Spleen (tissue), 11 donors: ENCODE results near the gene SLC46A3. TPM values are rescaled to one million over a fixed set of nuclear protein-coding genes. Genes with fewer than 3 reads are reported as not detected.

Source experiments
- DNase-seq: peaks from one replicate; pipeline ENCODE4 v3.0.0-alpha.2; 2020
- H3K27ac ChIP-seq, 8 donors: fragments of 200-600 bp; sonication (generic) in 7 of 8; 1 replicate in 4 of 8; 2 replicates in 4 of 8; pipeline versions ENCODE4 v1.5.0 to v1.8.0; 2016 to 2021; ENCODE audit warnings: inconsistent platforms in 4 of 8, mild to moderate bottlenecking in 4 of 8, moderate library complexity in 1 of 8
- H3K27me3 ChIP-seq, 7 donors: fragments of 200-600 bp; sonication (generic) in 6 of 7; replicated peaks in 1 of 7; 1 replicate in 4 of 7; 2 replicates in 3 of 7; pipeline versions ENCODE4 v1.5.0 to v1.8.0; 2016 to 2021; ENCODE audit warnings: inconsistent platforms in 3 of 7, mild to moderate bottlenecking in 1 of 7
- H3K36me3 ChIP-seq, 6 donors: fragments of 200-600 bp; sonication (generic) in 5 of 6; 1 replicate in 4 of 6; 2 replicates in 2 of 6; pipeline versions ENCODE4 v1.5.0 to v1.8.0; 2016 to 2021; ENCODE audit warnings: inconsistent platforms in 2 of 6
- H3K4me1 ChIP-seq, 6 donors: fragments of 200-600 bp; sonication (generic) in 5 of 6; 1 replicate in 3 of 6; 2 replicates in 3 of 6; pipeline versions ENCODE4 v1.5.0 to v1.8.0; 2016 to 2021; ENCODE audit warnings: inconsistent platforms in 3 of 6
- H3K4me3 ChIP-seq, 8 donors: fragments of 200-600 bp; sonication (generic) in 7 of 8; 1 replicate in 4 of 8; 2 replicates in 4 of 8; pipeline versions ENCODE4 v1.5.0 to v1.8.0; 2016 to 2021; ENCODE audit warnings: inconsistent platforms in 4 of 8, mild to moderate bottlenecking in 4 of 8, moderate library complexity in 2 of 8
- H3K9me3 ChIP-seq, 8 donors: fragments of 200-600 bp; sonication (generic) in 7 of 8; 1 replicate in 4 of 8; 2 replicates in 4 of 8; pipeline versions ENCODE4 v1.5.0 to v1.8.0; 2016 to 2021; ENCODE audit warnings: inconsistent platforms in 4 of 8
- CTCF ChIP-seq, 11 experiments: fragments of 200-600 bp in 7 of 11; fragments of 450-650 bp in 4 of 11; sonication (generic) in 4 of 11; IDR thresholded peaks in 8 of 11; conservative IDR thresholded peaks in 3 of 11; 1 replicate in 7 of 11; 2 replicates in 4 of 11; pipeline versions ENCODE4 v1.4.0 to v1.8.0; 2016 to 2021; ENCODE audit warnings: antibody characterized with exemption in 11 of 11, inconsistent platforms in 4 of 11, mild to moderate bottlenecking in 1 of 11
- POLR2A ChIP-seq, 3 donors: fragments of 450-650 bp; IDR thresholded peaks; one replicate each; pipeline ENCODE4 v1.5.1; 2017; ENCODE audit warnings: antibody characterized with exemption in 3 of 3, mild to moderate bottlenecking in 1 of 3
- POLR2AphosphoS5 ChIP-seq, 3 donors: sonication (generic); formaldehyde crosslinking; IDR thresholded peaks; one replicate each; pipeline ENCODE4 v1.5.1; 2017; ENCODE audit warnings: antibody characterized with exemption in 3 of 3
- WGBS, 5 donors: extraction: QIAGEN DNeasy Blood & Tissue Kit in 3 of 5; methylation state at CpG; one replicate each; pipeline versions ENCODE4 v1.1.5 to v1.1.7; 2013 to 2018; 5-methylcytosine and 5-hydroxymethylcytosine counted together
- intact Hi-C: fragments of 100-400 bp; cut with DNase I; formaldehyde crosslinking; loops from one replicate; pipeline ENCODE4 v1.15.0; 2023; ENCODE audit warnings: low total_unique reads
- polyA plus RNA-seq, 3 donors: library from polyadenylated mRNA; stranded (reverse); fragments of 200-250 nt; gene quantifications; one replicate each; pipeline ENCODE4 v1.2.1, GENCODE V29; 2013
- total RNA-seq, 7 donors: library from RNA; depleted of rRNA in 3 of 7; stranded (reverse); fragments of >200 nt in 3 of 7; fragmentation: NEBNext Ultra II Directional in 4 of 7; extraction: Animal tissue kit (Norgen Biotek cat#: 25700) in 4 of 7; gene quantifications; one replicate each; pipeline versions ENCODE4 v1.1.0 to v1.2.1, GENCODE V29; 2016 to 2021
- donor health status: healthy with polysubstance abuse.
- donor health status: DM: no; HTN: no; CAD: no; lungs with moderate emphysema.
- donor health status: DM: no; HTN: no; CAD: no.
- donor health status: Bipolar disorder and iron deficiency.
- donor health status: healthy.
- donor health status: DM: no; HTN: no; CAD: no.
- donor health status: DM: yes; HTN: yes; CAD: no.

Gene SLC46A3
- total and polyA plus RNA-seq, 10 donors: 10.0 to 41.0 (median 22.7) TPM

GRCh38 chr13:28655561-28655960, 63.2 kb downstream of the SLC46A3 start:
- DNase-seq: no peak
- intact Hi-C loops: no loop called here
- H3K27ac ChIP-seq: peak overlapping the region in 2 of 8 donors; percentile 98 to 99
- no peaks in the 10 kb centered on the region for H3K27me3 ChIP-seq
- peaks cover 0 to 9% (median 0%) of the 10 kb centered on the region in 6 donors for H3K36me3 ChIP-seq
- 66 to 90% (median 89%) methylated on average over 3 of the region's 3 CpGs for WGBS, 5 donors
- no peak overlapping the region for H3K4me3 ChIP-seq
- no peak for TF ChIP-seq CTCF (IDR thresholded peaks at IDR 0.05 in 8 of 11, conservative IDR thresholded peaks at IDR 0.05 in 3 of 11)
- TF ChIP-seq POLR2AphosphoS5 (IDR thresholded peaks at IDR 0.05): no peak
- TF ChIP-seq POLR2A (IDR thresholded peaks at IDR 0.05): no peak
- no peaks in the 10 kb centered on the region for H3K9me3 ChIP-seq
- peaks cover 10 to 65% (median 29%) of the 10 kb centered on the region in 6 donors for H3K4me1 ChIP-seq

DNA sequence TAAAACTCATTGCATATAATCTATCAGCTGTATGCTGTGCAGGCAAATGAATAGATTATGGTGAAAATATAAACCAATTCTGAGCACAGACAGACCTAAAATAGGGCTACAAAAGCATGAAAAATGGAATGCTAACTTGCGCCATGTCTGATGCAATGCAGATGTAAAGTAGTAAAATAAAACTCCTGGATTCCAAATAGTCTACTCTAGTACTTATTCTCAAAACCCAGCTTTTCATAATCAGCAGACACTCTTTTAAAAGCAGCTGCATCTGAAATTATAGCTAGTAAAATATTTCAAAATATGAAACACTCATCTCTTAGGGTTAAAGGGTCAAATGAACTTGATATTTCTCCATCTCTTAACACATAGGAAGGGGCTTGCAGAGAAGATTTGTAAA, 64.5 kb downstream of the SLC46A3 start:
- no peak for DNase-seq
- Histone ChIP-seq H3K9me3 (no peaks in the 10 kb centered on the region), H3K27me3 (no peaks in the 10 kb centered on the region), H3K4me1 (peaks cover 6 to 57% (median 20%) of the 10 kb centered on the region in 6 donors), H3K4me3 (no peak overlapping the region), H3K36me3 (peaks cover 0 to 6% (median 0%) of the 10 kb centered on the region in 6 donors), H3K27ac (no peak overlapping the region)
- 92 to 100% (median 98%) methylated on average over 1 of the region's 1 CpG for WGBS, 5 donors
- TF ChIP-seq CTCF (IDR thresholded peaks at IDR 0.05 in 8 of 11, conservative IDR thresholded peaks at IDR 0.05 in 3 of 11): no peak
- TF ChIP-seq POLR2A (IDR thresholded peaks at IDR 0.05): no peak
- TF ChIP-seq POLR2AphosphoS5 (IDR thresholded peaks at IDR 0.05): no peak
- intact Hi-C loops: no loop called here

DNA sequence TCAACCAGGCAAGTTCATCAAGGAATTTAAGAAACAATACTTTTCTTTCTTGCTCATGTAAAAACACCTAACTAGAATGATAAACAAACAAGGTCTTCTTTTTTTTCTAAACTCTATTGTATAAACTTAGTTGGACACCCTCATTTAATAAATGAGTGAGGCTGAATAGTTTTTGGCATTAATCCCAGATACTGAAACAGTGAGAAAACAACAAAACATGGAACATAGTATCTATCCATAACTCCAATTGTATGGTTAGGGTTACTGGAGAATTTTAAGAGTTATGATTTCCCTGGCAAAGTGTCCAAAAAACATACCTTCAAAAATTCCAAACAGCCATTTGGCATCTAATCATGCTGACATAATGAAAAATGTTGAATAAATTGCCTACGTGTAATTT, 65.7 kb downstream of the SLC46A3 start:
- Histone ChIP-seq H3K9me3 (no peaks in the 10 kb centered on the region), H3K27me3 (no peaks in the 10 kb centered on the region), H3K27ac (no peak overlapping the region), H3K4me1 (peaks cover 6 to 52% (median 16%) of the 10 kb centered on the region in 6 donors), H3K36me3 (peaks cover 0 to 6% (median 0%) of the 10 kb centered on the region in 6 donors), H3K4me3 (no peak overlapping the region)
- WGBS, 5 donors: 69 to 87% (median 83%) methylated on average over 1 of the region's 1 CpG
- intact Hi-C loops: no loop called here
- DNase-seq: no peak
- TF ChIP-seq CTCF (IDR thresholded peaks at IDR 0.05 in 8 of 11, conservative IDR thresholded peaks at IDR 0.05 in 3 of 11) (no peak), POLR2AphosphoS5 (IDR thresholded peaks at IDR 0.05) (no peak)

GRCh38 chr13:28651810-28652401, 66.9 kb downstream of the SLC46A3 start:
- H3K27ac ChIP-seq: peak overlapping the region in 1 of 8 donors; percentile 5
- H3K4me1 ChIP-seq: peaks cover 4 to 40% (median 6%) of the 10 kb centered on the region in 6 donors
- TF ChIP-seq CTCF (IDR thresholded peaks at IDR 0.05 in 8 of 11, conservative IDR thresholded peaks at IDR 0.05 in 3 of 11): no peak
- no peak for TF ChIP-seq POLR2A (IDR thresholded peaks at IDR 0.05)
- TF ChIP-seq POLR2AphosphoS5 (IDR thresholded peaks at IDR 0.05): no peak
- no peak overlapping the region for H3K4me3 ChIP-seq
- no peaks in the 10 kb centered on the region for H3K9me3 ChIP-seq
- no peak for DNase-seq
- intact Hi-C loops: no loop called here
- no peaks in the 10 kb centered on the region for H3K27me3 ChIP-seq
- 51 to 80% (median 59%) methylated on average over 7 of the region's 7 CpGs for WGBS, 5 donors
- H3K36me3 ChIP-seq: peaks cover 0 to 6% (median 0%) of the 10 kb centered on the region in 6 donors
